GM23338 (cell line): Measurements from ENCODE around the gene KRTAP10-6. TPM values are rescaled to one million over a fixed set of nuclear protein-coding genes. Genes with fewer than 3 reads are reported as not detected.

Experiments
- ATAC-seq: fragments of 200-7000 bp; cut with Tn5 transposase; 3 replicates; pipeline ENCODE4 v1.9.1; 2020
- DNase-seq: peaks from one replicate; pipeline ENCODE4 v3.0.0-alpha.2; 2015; ENCODE audit warnings: low spot score
- H2AFZ ChIP-seq: fragments of 200-600 bp; sonication (generic); 2 replicates; pipeline ENCODE4 v1.8.0; 2016; ENCODE audit warnings: antibody characterized with exemption, mild to moderate bottlenecking, moderate library complexity
- H3F3A ChIP-seq: fragments of 200-600 bp; sonication (generic); replicated peaks from 2 replicates; pipeline ENCODE4 v1.8.0; 2017; ENCODE audit warnings: antibody characterized with exemption, mixed run types, low read depth
- H3K27ac ChIP-seq: fragments of 200-600 bp; sonication (generic); 2 replicates; pipeline ENCODE4 v1.6.1; 2016; ENCODE audit warnings: low read depth
- H3K27me3 ChIP-seq: fragments of 200-600 bp; sonication (generic); 2 replicates; pipeline ENCODE4 v1.8.0; 2016; ENCODE audit warnings: mild to moderate bottlenecking, mixed run types, moderate library complexity; ENCODE audit not compliant: insufficient read depth
- H3K36me3 ChIP-seq: fragments of 200-600 bp; sonication (generic); 2 replicates; pipeline ENCODE4 v1.8.0; 2016; ENCODE audit warnings: mild to moderate bottlenecking; ENCODE audit not compliant: insufficient read depth
- H3K4me1 ChIP-seq: fragments of 200-600 bp; sonication (generic); 2 replicates; pipeline ENCODE4 v1.8.0; 2016; ENCODE audit warnings: mild to moderate bottlenecking, moderate library complexity; ENCODE audit not compliant: insufficient read depth
- H3K4me2 ChIP-seq: fragments of 200-600 bp; sonication (generic); 2 replicates; pipeline ENCODE4 v1.7.1; 2017; ENCODE audit warnings: mixed run types
- H3K4me3 ChIP-seq: fragments of 200-600 bp; sonication (generic); 2 replicates; pipeline ENCODE4 v1.6.1; 2016; ENCODE audit warnings: mixed run types
- H3K79me2 ChIP-seq: fragments of 200-600 bp; sonication (generic); replicated peaks from 2 replicates; pipeline ENCODE4 v1.8.0; 2017; ENCODE audit warnings: mild to moderate bottlenecking; ENCODE audit not compliant: insufficient read depth
- H3K9me2 ChIP-seq: fragments of 200-600 bp; sonication (generic); 2 replicates; pipeline ENCODE4 v1.8.0; 2017; ENCODE audit not compliant: insufficient read depth
- H4K20me1 ChIP-seq: fragments of 200-600 bp; sonication (generic); replicated peaks from 2 replicates; pipeline ENCODE4 v1.8.0; 2017; ENCODE audit warnings: mild to moderate bottlenecking; ENCODE audit not compliant: insufficient read depth
- H3K27ac Mint-ChIP-seq: 2 replicates; pipeline ENCODE4 v1.8.0; 2020; ENCODE audit warnings: inconsistent platforms, mild to moderate bottlenecking, moderate library complexity, mixed read lengths
- H3K27me3 Mint-ChIP-seq: 3 replicates; pipeline ENCODE4 v1.8.0; 2022; ENCODE audit warnings: low read depth, mild to moderate bottlenecking, moderate library complexity, mixed read lengths, inconsistent platforms; ENCODE audit not compliant: insufficient read depth, poor library complexity
- H3K36me3 Mint-ChIP-seq: 3 replicates; pipeline ENCODE4 v1.8.0; 2021; ENCODE audit warnings: low read depth, mild to moderate bottlenecking, inconsistent platforms, moderate library complexity, mixed read lengths
- H3K4me1 Mint-ChIP-seq: 3 replicates; pipeline ENCODE4 v1.8.0; 2020; ENCODE audit warnings: mild to moderate bottlenecking, inconsistent platforms, mixed read lengths
- H3K4me3 Mint-ChIP-seq: 3 replicates; pipeline ENCODE4 v1.8.0; 2021; ENCODE audit warnings: moderate library complexity, mild to moderate bottlenecking, inconsistent platforms, mixed read lengths
- H3K9me3 Mint-ChIP-seq: 3 replicates; pipeline ENCODE4 v1.8.0; 2020; ENCODE audit warnings: moderate library complexity, mild to moderate bottlenecking, inconsistent platforms, mixed read lengths
- CREB1 ChIP-seq: fragments of 250-450 bp; sonication (Bioruptor Pico); IDR thresholded peaks from 2 replicates; pipeline ENCODE4 v1.5.0; 2020; ENCODE audit warnings: low read depth, mild to moderate bottlenecking, moderate library complexity
- CTCF ChIP-seq, 2 experiments: fragments of 200-600 bp in 1 of 2; sonication (generic) in 1 of 2; conservative IDR thresholded peaks; 2 replicates each; pipeline versions ENCODE4 v1.5.1 to v1.6.1; 2016 to 2017; ENCODE audit warnings: antibody characterized with exemption in 2 of 2, low read depth in 2 of 2, mild to moderate bottlenecking in 2 of 2, moderate library complexity in 1 of 2
- ETS1 ChIP-seq: IDR thresholded peaks from 2 replicates; pipeline ENCODE4 v1.6.1; 2016; ENCODE audit warnings: antibody characterized with exemption
- EZH2 ChIP-seq: fragments of 200-600 bp; sonication (generic); IDR thresholded peaks from one replicate; pipeline ENCODE4 v1.8.0; 2017; ENCODE audit warnings: antibody characterized with exemption, mild to moderate bottlenecking, low read depth; ENCODE audit not compliant: unreplicated experiment
- JUNB ChIP-seq: IDR thresholded peaks from one replicate; pipeline ENCODE4 v1.6.1; 2016; ENCODE audit warnings: antibody characterized with exemption; ENCODE audit not compliant: unreplicated experiment
- NANOG ChIP-seq: IDR thresholded peaks from 2 replicates; pipeline ENCODE4 v1.6.1; 2016; ENCODE audit warnings: antibody characterized with exemption, borderline replicate concordance
- POLR2AphosphoS5 ChIP-seq: IDR thresholded peaks from 2 replicates; pipeline ENCODE4 v1.6.1; 2016; ENCODE audit warnings: antibody characterized with exemption, low read depth
- REST ChIP-seq: IDR thresholded peaks from one replicate; pipeline ENCODE4 v1.6.1; 2018; ENCODE audit warnings: antibody characterized with exemption; ENCODE audit not compliant: unreplicated experiment
- STAT1 ChIP-seq: IDR thresholded peaks from one replicate; pipeline ENCODE4 v1.6.1; 2016; ENCODE audit warnings: antibody characterized with exemption; ENCODE audit not compliant: unreplicated experiment
- ZNF114 ChIP-seq: fragments of 250-450 bp; sonication (Bioruptor Pico); IDR thresholded peaks from 2 replicates; pipeline ENCODE4 v1.5.0; 2020; ENCODE audit warnings: mild to moderate bottlenecking, moderate library complexity
- ZNF331 ChIP-seq: fragments of 250-450 bp; sonication (Bioruptor Pico); IDR thresholded peaks from 2 replicates; pipeline ENCODE4 v1.5.0; 2020; ENCODE audit warnings: low read depth, mild to moderate bottlenecking, moderate library complexity
- polyA plus RNA-seq: library from polyadenylated mRNA; unstranded; fragments of >200 nt; fragmentation: Nextera tagmentation; extraction: Ambion mirVana; gene quantifications from 2 replicates; pipeline ENCODE4 v1.2.1, GENCODE V29; 2016
- total RNA-seq: library from RNA; depleted of rRNA; stranded (reverse); fragments of >200 nt; shearing (Covaris generic); gene quantifications from 2 replicates; pipeline ENCODE4 v1.2.3, GENCODE V29; 2014

Gene KRTAP10-6
- total and polyA plus RNA-seq, 2 experiments from 2014 or later: not detected

- Histone ChIP-seq H3K4me2 (no peak overlapping the region), H4K20me1 (no peaks in the 10 kb centered on the region), H3K79me2 (no peaks in the 10 kb centered on the region), H3K4me1 (peaks cover 20% of the 10 kb centered on the region), H3K36me3 (no peaks in the 10 kb centered on the region), H2AFZ (no peak overlapping the region), H3F3A (0 out of 2 replicates have a peak, but pooled peaks cover 4% of the 10 kb centered on the region), H3K4me3 (no peak overlapping the region), H3K27ac (no peak overlapping the region), H3K27me3 (no peaks in the 10 kb centered on the region), H3K9me2 (no peaks in the 10 kb centered on the region)
- H3K27ac Mint-ChIP-seq: no peak overlapping the region
- no peak overlapping the region for H3K4me3 Mint-ChIP-seq
- peaks cover 5% of the 10 kb centered on the region; the same call in 1 of the 3 replicates for H3K9me3 Mint-ChIP-seq
- ATAC-seq (no peak), DNase-seq (no peak)
- no peaks in the 10 kb centered on the region for H3K36me3 Mint-ChIP-seq
- peaks cover 7% of the 10 kb centered on the region for H3K27me3 Mint-ChIP-seq
- no peak for TF ChIP-seq NANOG
- H3K4me1 Mint-ChIP-seq: peaks cover 36% of the 10 kb centered on the region
Measured at GRCh38 chr21:44595524-44595923, 3.2 kb upstream of the KRTAP10-6 start.

- Mint-ChIP-seq H3K9me3 (peaks cover 5% of the 10 kb centered on the region; the same call in 2 of the 3 replicates), H3K4me1 (peaks cover 28% of the 10 kb centered on the region), H3K27ac (no peak overlapping the region), H3K4me3 (no peak overlapping the region), H3K36me3 (no peaks in the 10 kb centered on the region; the same call in 2 of the 3 replicates), H3K27me3 (peaks cover 3% of the 10 kb centered on the region)
- peaks cover 20% of the 10 kb centered on the region for H3K4me1 ChIP-seq
- no peak overlapping the region for H3K4me3 ChIP-seq
- no peaks in the 10 kb centered on the region for H3K27me3 ChIP-seq
- ATAC-seq: no peak
- 0 out of 2 replicates have a peak overlapping the region, but pooled peaks have one; percentile 32 for H3K4me2 ChIP-seq
- H3K79me2 ChIP-seq: no peaks in the 10 kb centered on the region
- no peak overlapping the region for H2AFZ ChIP-seq
- H4K20me1 ChIP-seq: no peaks in the 10 kb centered on the region
- H3K27ac ChIP-seq: no peak overlapping the region
- H3F3A ChIP-seq: 0 out of 2 replicates have a peak, but pooled peaks cover 4% of the 10 kb centered on the region
- TF ChIP-seq ZNF114 (no peak), ETS1 (no peak), NANOG (no peak), ZNF331 (CRISPR knock-in tag) (no peak), POLR2AphosphoS5 (no peak), EZH2 (no peak), REST (no peak), STAT1 (no peak), CTCF (conservative IDR thresholded peaks at IDR 0.05; ENCODE audit: low read depth in 2 of 2) (no peak), JUNB (no peak), CREB1 (no peak)
- DNase-seq: no peak
- H3K9me2 ChIP-seq: no peaks in the 10 kb centered on the region
- H3K36me3 ChIP-seq: no peaks in the 10 kb centered on the region
Measured at GRCh38 chr21:44594406-44594916, 2.2 kb upstream of the KRTAP10-6 start.
